CD4-positive, alpha-beta T cell (primary cell): ENCODE results near the gene CACNA2D3. TPM values are rescaled to one million over a fixed set of nuclear protein-coding genes. Genes with fewer than 3 reads are reported as not detected.

Experiments
- ATAC-seq: fragments of 200-7000 bp; cut with Tn5 transposase; one replicate; pipeline ENCODE4 v1.10.0; 2022; ENCODE audit warnings: mild to moderate bottlenecking; ENCODE audit not compliant: poor library complexity
- CTCF ChIA-PET: fragments of 350-600 bp; sonication (Branson Sonifier 250); formaldehyde crosslinking; loops from one replicate; lab custom pipeline; 2021; ENCODE audit warnings: antibody characterized with exemption, inconsistent platforms; lab: Charles Lee
- POLR2A ChIA-PET: fragments of 350-600 bp; sonication (Branson Sonifier 250); formaldehyde crosslinking; loops from one replicate; lab custom pipeline; 2021; ENCODE audit warnings: antibody characterized with exemption, inconsistent platforms; lab: Charles Lee
- DNase-seq, 14 experiments: peaks; one replicate each; pipeline ENCODE4 v3.0.0-alpha.2; 2013 to 2020; ENCODE audit warnings: mixed read lengths in 2 of 14
- H3K27ac ChIP-seq, 2 donors: one replicate each; pipeline versions ENCODE4 v1.5.1 to v1.7.0; 2013; ENCODE audit warnings: low read length in 2 of 2, low read depth in 1 of 2, mild to moderate bottlenecking in 1 of 2
- H3K27me3 ChIP-seq, 2 experiments: 1 replicate in 1 of 2; 2 replicates in 1 of 2; pipeline versions ENCODE4 v1.6.1 to v1.7.0; 2013; ENCODE audit warnings: low read length in 2 of 2, control low read depth in 1 of 2, mild to moderate bottlenecking in 1 of 2, moderate library complexity in 1 of 2; ENCODE audit not compliant: insufficient read depth in 2 of 2, control insufficient read depth in 1 of 2
- H3K36me3 ChIP-seq: one replicate; pipeline ENCODE4 v1.6.1; 2013; ENCODE audit warnings: low read length, control low read depth; ENCODE audit not compliant: insufficient read depth
- H3K4me1 ChIP-seq: one replicate; pipeline ENCODE4 v1.6.1; 2013; ENCODE audit warnings: low read length, control low read depth; ENCODE audit not compliant: insufficient read depth
- H3K4me3 ChIP-seq: one replicate; pipeline ENCODE4 v1.5.1; 2013; ENCODE audit warnings: mild to moderate bottlenecking, low read length, moderate library complexity
- H3K9me3 ChIP-seq, 2 experiments: 1 replicate in 1 of 2; 2 replicates in 1 of 2; pipeline versions ENCODE4 v1.6.1 to v1.7.0; 2013; ENCODE audit warnings: low read length in 2 of 2, mild to moderate bottlenecking in 2 of 2, control low read depth in 1 of 2, moderate library complexity in 1 of 2; ENCODE audit not compliant: control insufficient read depth in 1 of 2, insufficient read depth in 1 of 2
- H3K27ac Mint-ChIP-seq: one replicate; pipeline ENCODE4 v1.8.0; 2020; ENCODE audit warnings: mixed read lengths
- H3K27me3 Mint-ChIP-seq: one replicate; pipeline ENCODE4 v1.8.0; 2021; ENCODE audit warnings: mixed read lengths
- H3K36me3 Mint-ChIP-seq: one replicate; pipeline ENCODE4 v1.8.0; 2021; ENCODE audit warnings: low read depth, mixed read lengths
- H3K4me1 Mint-ChIP-seq: one replicate; pipeline ENCODE4 v1.8.0; 2021; ENCODE audit warnings: low read depth, mixed read lengths
- H3K4me3 Mint-ChIP-seq: one replicate; pipeline ENCODE4 v1.8.0; 2020; ENCODE audit warnings: mild to moderate bottlenecking, mixed read lengths
- H3K9me3 Mint-ChIP-seq: one replicate; pipeline ENCODE4 v1.8.0; 2020; ENCODE audit warnings: mixed read lengths
- CTCF ChIP-seq: fragments of 200-600 bp; IDR thresholded peaks from one replicate; pipeline ENCODE4 v1.8.0; 2022; ENCODE audit warnings: antibody characterized with exemption, mild to moderate bottlenecking
- intact Hi-C, 2 experiments: fragments of 100-400 bp; cut with DNase I in 1 of 2; cut with micrococcal nuclease in 1 of 2; formaldehyde crosslinking; loops; one replicate each; pipeline versions ENCODE4 v1.15.1 to v1.9.0; 2023 to 2025; cut with DNase I, micrococcal nuclease
- total RNA-seq, 174 experiments: library from RNA in 2 of 174; stranded (reverse) in 2 of 174; gene quantifications; one replicate each; pipeline ENCODE4 v1.2.3 and lab custom pipeline; 2021 to 2026

CACNA2D3 gene
- total RNA-seq, 2 experiments from 2014 or later, result 0.08 TPM; not detected in 1

- no peaks in the 10 kb centered on the region for H3K4me1 Mint-ChIP-seq
- H3K4me3 ChIP-seq, result no peak overlapping the region
- CTCF ChIA-PET, result no interaction called here
- H3K36me3 ChIP-seq, result no peaks in the 10 kb centered on the region
- H3K4me1 ChIP-seq, result no peaks in the 10 kb centered on the region
- intact Hi-C loops, result no loop called here
- no peaks in the 10 kb centered on the region for H3K27me3 Mint-ChIP-seq
- DNase-seq (no peak), ATAC-seq (no peak)
- TF ChIP-seq CTCF, result no peak
- H3K27ac ChIP-seq, result no peak overlapping the region
- H3K9me3 Mint-ChIP-seq, result peaks cover 2% of the 10 kb centered on the region
- POLR2A ChIA-PET, result no interaction called here
- no peak overlapping the region for H3K4me3 Mint-ChIP-seq
- H3K9me3 ChIP-seq, result no peaks in the 10 kb centered on the region
- H3K36me3 Mint-ChIP-seq, result no peaks in the 10 kb centered on the region
- H3K27me3 ChIP-seq, result no peaks in the 10 kb centered on the region
- H3K27ac Mint-ChIP-seq, result no peak overlapping the region
Measured at GRCh38 chr3:55089211-55089610, 966.9 kb downstream of the CACNA2D3 start.

- Histone ChIP-seq H3K4me1 (no peaks in the 10 kb centered on the region), H3K36me3 (no peaks in the 10 kb centered on the region), H3K9me3 (no peaks in the 10 kb centered on the region), H3K4me3 (no peak overlapping the region), H3K27me3 (no peaks in the 10 kb centered on the region), H3K27ac (no peak overlapping the region)
- H3K27me3 Mint-ChIP-seq, result no peaks in the 10 kb centered on the region
- POLR2A ChIA-PET, result no interaction called here
- DNase-seq (no peak), ATAC-seq (no peak)
- no peak overlapping the region for H3K4me3 Mint-ChIP-seq
- CTCF ChIA-PET, result no interaction called here
- intact Hi-C loops, result no loop called here
- H3K9me3 Mint-ChIP-seq, result peaks cover 2% of the 10 kb centered on the region
- H3K4me1 Mint-ChIP-seq, result no peaks in the 10 kb centered on the region
- TF ChIP-seq CTCF, result no peak
- no peaks in the 10 kb centered on the region for H3K36me3 Mint-ChIP-seq
- H3K27ac Mint-ChIP-seq, result no peak overlapping the region
Measured at GRCh38 chr3:55090291-55090690, 967.9 kb downstream of the CACNA2D3 start.

DNA sequence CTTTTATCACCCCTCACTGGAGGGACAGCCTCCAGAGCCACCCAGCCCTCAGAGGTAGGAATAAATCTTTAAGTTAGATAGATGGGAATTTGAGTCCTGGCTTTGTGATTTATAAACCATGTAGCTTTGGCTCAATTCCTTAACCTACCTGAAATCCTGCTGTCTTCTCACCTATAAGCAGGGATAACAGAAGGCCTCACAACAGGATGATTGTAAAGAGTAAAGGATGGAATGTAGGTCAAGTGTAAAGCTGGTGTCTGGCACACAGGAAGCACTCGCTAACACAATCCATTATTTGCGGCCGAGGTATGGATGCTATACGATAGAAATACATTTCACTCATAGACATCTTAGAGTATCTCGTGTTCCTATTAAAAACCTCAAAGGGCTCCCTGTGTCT lies 968.4 kb downstream of the CACNA2D3 start:
- no peaks in the 10 kb centered on the region for H3K36me3 Mint-ChIP-seq
- H3K4me1 Mint-ChIP-seq, result no peaks in the 10 kb centered on the region
- no peak for ATAC-seq
- Histone ChIP-seq H3K27me3 (no peaks in the 10 kb centered on the region), H3K4me3 (no peak overlapping the region), H3K9me3 (no peaks in the 10 kb centered on the region), H3K4me1 (no peaks in the 10 kb centered on the region), H3K27ac (no peak overlapping the region), H3K36me3 (no peaks in the 10 kb centered on the region)
- no peak overlapping the region for H3K27ac Mint-ChIP-seq
- CTCF ChIA-PET, result no interaction called here
- no peak overlapping the region for H3K4me3 Mint-ChIP-seq
- no peak for DNase-seq
- H3K9me3 Mint-ChIP-seq, result peaks cover 2% of the 10 kb centered on the region
- H3K27me3 Mint-ChIP-seq, result no peaks in the 10 kb centered on the region
- intact Hi-C loops, result no loop called here
- no peak for TF ChIP-seq CTCF
- POLR2A ChIA-PET, result no interaction called here
